HCT116 (cell line): ENCODE results near the gene MISP3. TPM values are rescaled to one million over a fixed set of nuclear protein-coding genes. Genes with fewer than 3 reads are reported as not detected.

Source experiments
- ATAC-seq: fragments of 200-7000 bp; cut with Tn5 transposase; 2 replicates; pipeline ENCODE4 v1.9.1; 2020; ENCODE audit warnings: mild to moderate bottlenecking, moderate library complexity
- BruUV-seq: library from RNA; stranded (reverse); fragments of 400-500 nt; replicated peaks from 2 replicates; lab custom pipeline; 2021; lab: Mats Ljungman, UMichigan
- CTCF ChIA-PET: fragments of 300-600 bp; sonication (Branson Sonifier 250); formaldehyde crosslinking; loops from one replicate; lab custom pipeline; 2021; ENCODE audit warnings: antibody characterized with exemption; lab: Charles Lee
- POLR2A ChIA-PET: fragments of 300-600, 350-600 bp; sonication (Branson Sonifier 250); formaldehyde crosslinking; loops from one replicate; lab custom pipeline; 2021; ENCODE audit warnings: antibody characterized with exemption; lab: Charles Lee
- RAD21 ChIA-PET, 2 experiments: fragments of 300-600 bp; sonication (Branson Sonifier 250); formaldehyde crosslinking; loops; one replicate each; lab custom pipeline; 2023; ENCODE audit warnings: low total read pairs in 2 of 2; ENCODE audit not compliant: uncharacterized antibody in 2 of 2, unreplicated experiment in 2 of 2, low non-redundant PET in 1 of 2; lab: Charles Lee
- DNase-seq: peaks from one replicate; pipeline ENCODE4 v3.0.0-alpha.2; 2010; ENCODE audit warnings: low read depth, low spot score
- H2AFZ ChIP-seq: fragments of 200-600 bp; shearing (Covaris generic), sonication (generic); 2 replicates; pipeline ENCODE4 v1.6.1; 2017; ENCODE audit warnings: low read depth, mixed run types, mixed read lengths, antibody characterized with exemption, low read length; ENCODE audit not compliant: poor library complexity, severe bottlenecking
- H3K27ac ChIP-seq: 2 replicates; pipeline ENCODE4 v1.5.1; 2012; ENCODE audit warnings: low read depth, low read length
- H3K27me3 ChIP-seq: fragments of 200-600 bp; sonication (generic); 2 replicates; pipeline ENCODE4 v1.6.1; 2016; ENCODE audit warnings: mixed run types, low read length, mixed read lengths; ENCODE audit not compliant: insufficient read depth
- H3K36me3 ChIP-seq, 2 experiments: fragments of 200-500 bp in 1 of 2; fragments of 200-600 bp in 1 of 2; sonication (Bioruptor generic) in 1 of 2; sonication (generic) in 1 of 2; 2 replicates each; pipeline versions ENCODE4 v1.5.1 to v1.6.1; 2014 to 2016; ENCODE audit warnings: low read length in 2 of 2, inconsistent platforms in 1 of 2, mixed read lengths in 1 of 2, mixed run types in 1 of 2; ENCODE audit not compliant: insufficient read depth in 2 of 2, control insufficient read depth in 1 of 2
- H3K4me1 ChIP-seq, 2 experiments: fragments of 200-600 bp in 1 of 2; sonication (generic) in 1 of 2; 2 replicates each; pipeline versions ENCODE4 v1.5.1 to v1.6.1; 2012 to 2017; ENCODE audit warnings: low read length in 2 of 2, inconsistent platforms in 1 of 2, mild to moderate bottlenecking in 1 of 2, mixed read lengths in 1 of 2, mixed run types in 1 of 2, moderate library complexity in 1 of 2; ENCODE audit not compliant: insufficient read depth in 2 of 2, control insufficient read depth in 1 of 2
- H3K4me2 ChIP-seq: fragments of 200-600 bp; sonication (generic); 2 replicates; pipeline ENCODE4 v1.6.1; 2017; ENCODE audit warnings: mixed run types, low read length, mixed read lengths
- H3K4me3 ChIP-seq, 2 experiments: fragments of 200-600 bp in 1 of 2; sonication (generic) in 1 of 2; replicated peaks in 1 of 2; 2 replicates each; pipeline ENCODE4 v1.5.1; 2011 to 2016; ENCODE audit warnings: low read length in 2 of 2, control low read depth in 1 of 2, low read depth in 1 of 2, mild to moderate bottlenecking in 1 of 2, mixed read lengths in 1 of 2, mixed run types in 1 of 2
- H3K79me2 ChIP-seq: fragments of 200-600 bp; sonication (generic); 2 replicates; pipeline ENCODE4 v1.6.1; 2017; ENCODE audit warnings: mild to moderate bottlenecking, mixed run types, low read length, moderate library complexity, mixed read lengths; ENCODE audit not compliant: insufficient read depth
- H3K9ac ChIP-seq: fragments of 200-600 bp; sonication (generic); 2 replicates; pipeline ENCODE4 v1.6.1; 2016; ENCODE audit warnings: low read length, mixed read lengths
- H3K9me2 ChIP-seq: fragments of 200-600 bp; sonication (generic), shearing (Covaris generic); 2 replicates; pipeline ENCODE4 v1.6.1; 2017; ENCODE audit warnings: mixed run types, mild to moderate bottlenecking, moderate library complexity; ENCODE audit not compliant: insufficient read depth
- H3K9me3 ChIP-seq, 2 experiments: fragments of 200-500 bp in 1 of 2; fragments of 200-600 bp in 1 of 2; sonication (Bioruptor generic) in 1 of 2; sonication (generic) in 1 of 2; 2 replicates each; pipeline ENCODE4 v1.6.1; 2014 to 2017; ENCODE audit warnings: low read length in 2 of 2, mixed read lengths in 2 of 2, inconsistent platforms in 1 of 2, low read depth in 1 of 2, mild to moderate bottlenecking in 1 of 2, mixed run types in 1 of 2, moderate library complexity in 1 of 2; ENCODE audit not compliant: control insufficient read depth in 1 of 2, insufficient read depth in 1 of 2
- H4K20me1 ChIP-seq: fragments of 200-600 bp; sonication (generic), shearing (Covaris generic); 2 replicates; pipeline ENCODE4 v1.6.1; 2017; ENCODE audit warnings: mixed run types, mild to moderate bottlenecking, moderate library complexity; ENCODE audit not compliant: insufficient read depth
- ATF3 ChIP-seq: IDR thresholded peaks from 2 replicates; pipeline ENCODE4 v1.6.1; 2012
- EGR1 ChIP-seq: IDR thresholded peaks from 2 replicates; pipeline ENCODE4 v1.6.1; 2012; ENCODE audit warnings: low read depth
- ELF1 ChIP-seq: IDR thresholded peaks from 2 replicates; pipeline ENCODE4 v1.6.1; 2012; ENCODE audit warnings: low read depth, borderline replicate concordance
- EZH2 ChIP-seq: fragments of 200-600 bp; sonication (generic); IDR thresholded peaks from 2 replicates; pipeline ENCODE4 v1.6.1; 2017; ENCODE audit warnings: antibody characterized with exemption, mixed run types
- EZH2phosphoT487 ChIP-seq: fragments of 200-600 bp; IDR thresholded peaks from 2 replicates; pipeline ENCODE4 v1.6.1; 2018; ENCODE audit warnings: antibody characterized with exemption, borderline replicate concordance
- FOSL1 ChIP-seq: IDR thresholded peaks from 2 replicates; pipeline ENCODE4 v1.6.1; 2012; ENCODE audit warnings: low read depth
- JUND ChIP-seq: IDR thresholded peaks from 2 replicates; pipeline ENCODE4 v1.6.1; 2012
- POLR2A ChIP-seq: IDR thresholded peaks from 2 replicates; pipeline ENCODE4 v1.7.0; 2011; ENCODE audit warnings: borderline replicate concordance; ENCODE audit not compliant: insufficient read depth, insufficient read length; ENCODE audit errors: extremely low read depth
- POLR2AphosphoS5 ChIP-seq: IDR thresholded peaks from 2 replicates; pipeline ENCODE4 v1.6.1; 2011; ENCODE audit warnings: mild to moderate bottlenecking, low read depth, low read length, moderate library complexity
- RAD21 ChIP-seq: IDR thresholded peaks from 2 replicates; pipeline ENCODE4 v1.6.1; 2012; ENCODE audit warnings: low read depth, mild to moderate bottlenecking
- SIN3A ChIP-seq: IDR thresholded peaks from 2 replicates; pipeline ENCODE4 v1.6.1; 2012; ENCODE audit warnings: low read depth
- SP1 ChIP-seq: IDR thresholded peaks from 2 replicates; pipeline ENCODE4 v1.6.1; 2012; ENCODE audit warnings: low read depth
- SRF ChIP-seq: IDR thresholded peaks from 2 replicates; pipeline ENCODE4 v1.6.1; 2012; ENCODE audit warnings: low read depth
- ZBTB33 ChIP-seq: IDR thresholded peaks from 2 replicates; pipeline ENCODE4 v1.6.1; 2011; ENCODE audit warnings: mild to moderate bottlenecking, low read length, moderate library complexity; ENCODE audit not compliant: insufficient replicate concordance; ENCODE audit errors: extremely low read depth
- ZFX ChIP-seq: fragments of 450-650 bp; IDR thresholded peaks from 2 replicates; pipeline ENCODE4 v1.6.1; 2017
- ZNF274 ChIP-seq: fragments of 200-500 bp; sonication (Bioruptor generic); IDR thresholded peaks from 2 replicates; pipeline ENCODE4 v1.6.1; 2014; ENCODE audit warnings: mild to moderate bottlenecking, low read depth, low read length, inconsistent platforms
- intact Hi-C: fragments of 100-400 bp; cut with micrococcal nuclease; formaldehyde crosslinking; loops from 2 replicates; pipeline ENCODE4 v1.10.0; 2022
- total RNA-seq: library from RNA; stranded (reverse); gene quantifications from one replicate; pipeline ENCODE4 v1.2.1, GENCODE V29; 2021; ENCODE audit not compliant: unreplicated experiment

Gene MISP3
- total RNA-seq, 1 experiment from 2014 or later, result 5.2 TPM

- Histone ChIP-seq H3K9me2 (no peaks in the 10 kb centered on the region), H3K36me3 (no peaks in the 10 kb centered on the region), H3K27me3 (no peaks in the 10 kb centered on the region), H3K27ac (no peak within 1 kb of the TSS), H3K4me1 (peaks cover 7 to 36% of the 10 kb centered on the region in 2 experiments), H3K79me2 (no peaks in the 10 kb centered on the region), H4K20me1 (no peaks in the 10 kb centered on the region), H3K9me3 (no peaks in the 10 kb centered on the region)
- intact Hi-C loops, result no loop called here
- no peak for DNase-seq
- RAD21 ChIA-PET, result no interaction called here
- no peak for ATAC-seq
- BruUV-seq, result no TSS peak
- TF ChIP-seq FOSL1 (no peak), POLR2AphosphoS5 (no peak), ATF3 (no peak), ZBTB33 (no peak), ZFX (no peak), EZH2phosphoT487 (no peak), ZNF274 (no peak), SP1 (no peak), SIN3A (no peak), EGR1 (no peak), EZH2 (no peak), POLR2A (no peak), RAD21 (no peak), SRF (no peak), JUND (no peak), ELF1 (no peak)
- TF ChIP-seq, all 23 proteins: peak for 0
- Histone ChIP-seq H3K4me2 (no peak within 1 kb of the TSS), H3K9ac (no peak within 1 kb of the TSS), H3K4me3 (no peak within 1 kb of the TSS), H2AFZ (no peak within 1 kb of the TSS)
- ChIA-PET POLR2A (no interaction called here), CTCF (no interaction called here)
Observed at GRCh38 chr19:14027856-14028450, 44.6 kb upstream of the MISP3 start, which contains the start of gene RLN3. Gene RLN3, plus strand, starts transcription at chr19:14028148. Its CDS starts 57 bp downstream, at chr19:14028205.
